ENCODE results near the gene MACROD2.

DNA sequence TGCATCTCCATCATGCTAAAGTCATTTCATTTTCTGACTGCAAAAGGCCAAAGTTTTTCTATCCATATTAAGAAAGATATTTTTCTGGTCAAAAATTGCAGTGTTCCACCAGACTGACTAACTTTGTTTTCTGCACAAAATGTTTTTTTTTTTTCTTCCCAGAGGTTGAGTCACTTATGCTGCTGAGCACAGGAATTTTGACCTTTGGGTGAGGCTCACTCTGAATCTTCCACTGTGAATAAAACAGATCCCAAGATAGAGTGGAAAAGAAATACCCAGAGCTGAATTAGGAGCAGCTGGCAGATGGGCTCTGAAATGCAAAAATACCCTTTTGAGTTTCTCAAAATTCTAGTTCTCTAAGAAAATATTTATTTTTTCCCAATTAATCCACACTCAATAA, 1581.1 kb downstream of the MACROD2 start:
- TF ChIP-seq, protein P1, sequence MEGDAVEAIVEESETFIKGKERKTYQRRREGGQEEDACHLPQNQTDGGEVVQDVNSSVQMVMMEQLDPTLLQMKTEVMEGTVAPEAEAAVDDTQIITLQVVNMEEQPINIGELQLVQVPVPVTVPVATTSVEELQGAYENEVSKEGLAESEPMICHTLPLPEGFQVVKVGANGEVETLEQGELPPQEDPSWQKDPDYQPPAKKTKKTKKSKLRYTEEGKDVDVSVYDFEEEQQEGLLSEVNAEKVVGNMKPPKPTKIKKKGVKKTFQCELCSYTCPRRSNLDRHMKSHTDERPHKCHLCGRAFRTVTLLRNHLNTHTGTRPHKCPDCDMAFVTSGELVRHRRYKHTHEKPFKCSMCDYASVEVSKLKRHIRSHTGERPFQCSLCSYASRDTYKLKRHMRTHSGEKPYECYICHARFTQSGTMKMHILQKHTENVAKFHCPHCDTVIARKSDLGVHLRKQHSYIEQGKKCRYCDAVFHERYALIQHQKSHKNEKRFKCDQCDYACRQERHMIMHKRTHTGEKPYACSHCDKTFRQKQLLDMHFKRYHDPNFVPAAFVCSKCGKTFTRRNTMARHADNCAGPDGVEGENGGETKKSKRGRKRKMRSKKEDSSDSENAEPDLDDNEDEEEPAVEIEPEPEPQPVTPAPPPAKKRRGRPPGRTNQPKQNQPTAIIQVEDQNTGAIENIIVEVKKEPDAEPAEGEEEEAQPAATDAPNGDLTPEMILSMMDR (IDR thresholded peaks at IDR 0.05): no peak
- TF ChIP-seq POLR2A (IDR thresholded peaks at IDR 0.05): no peak
